Panc1 (cell line): ENCODE results near the gene BLTP1. TPM values are rescaled to one million over a fixed set of nuclear protein-coding genes. Genes with fewer than 3 reads are reported as not detected.

ENCODE experiments used
- ATAC-seq: fragments of 200-7000 bp; cut with Tn5 transposase; 2 replicates; pipeline ENCODE4 v1.9.1; 2020; ENCODE audit warnings: mild to moderate bottlenecking, moderate library complexity
- BruUV-seq: library from RNA; stranded (reverse); fragments of 400-500 nt; replicated peaks from 2 replicates; lab custom pipeline; 2021; lab: Mats Ljungman, UMichigan
- CTCF ChIA-PET: fragments of 300-600 bp; sonication (Branson Sonifier 250); formaldehyde crosslinking; loops from one replicate; lab custom pipeline; 2022; ENCODE audit warnings: antibody characterized with exemption; lab: Charles Lee
- POLR2A ChIA-PET: fragments of 300-600 bp; sonication (Branson Sonifier 250); formaldehyde crosslinking; loops from one replicate; lab custom pipeline; 2022; ENCODE audit warnings: antibody characterized with exemption; lab: Charles Lee
- DNase-seq: peaks from one replicate; pipeline ENCODE4 v3.0.0-alpha.2; 2010; ENCODE audit warnings: low read depth, low spot score
- H3K27ac ChIP-seq: 2 replicates; pipeline ENCODE4 v1.5.1; 2011; ENCODE audit warnings: mild to moderate bottlenecking, low read length, inconsistent platforms
- H3K27me3 ChIP-seq: fragments of 200-500 bp; sonication (Bioruptor generic); 2 replicates; pipeline ENCODE4 v1.6.0; 2014; ENCODE audit warnings: low read length, inconsistent platforms; ENCODE audit not compliant: control insufficient read depth, insufficient read depth
- H3K36me3 ChIP-seq: fragments of 200-500 bp; sonication (Bioruptor generic); 2 replicates; pipeline ENCODE4 v1.5.1; 2014; ENCODE audit warnings: inconsistent platforms, mild to moderate bottlenecking, low read length, moderate library complexity; ENCODE audit not compliant: control insufficient read depth, insufficient read depth
- H3K4me1 ChIP-seq: 2 replicates; pipeline ENCODE4 v1.5.1; 2011; ENCODE audit warnings: inconsistent platforms, mild to moderate bottlenecking, low read length, moderate library complexity; ENCODE audit not compliant: control insufficient read depth, insufficient read depth
- H3K4me3 ChIP-seq, 2 experiments: 2 replicates each; pipeline ENCODE4 v1.5.1; 2011 to 2012; ENCODE audit warnings: low read depth in 2 of 2, low read length in 2 of 2, mild to moderate bottlenecking in 2 of 2, inconsistent platforms in 1 of 2, moderate library complexity in 1 of 2
- H3K9me3 ChIP-seq: fragments of 200-500 bp; sonication (Bioruptor generic); 2 replicates; pipeline ENCODE4 v1.5.1; 2014; ENCODE audit warnings: low read depth, mild to moderate bottlenecking, inconsistent platforms, low read length, moderate library complexity; ENCODE audit not compliant: control insufficient read depth, insufficient read depth
- CTCF ChIP-seq: fragments of 450-650 bp; IDR thresholded peaks from 2 replicates; pipeline ENCODE4 v1.5.1; 2017; ENCODE audit warnings: mild to moderate bottlenecking
- POLR2AphosphoS5 ChIP-seq: IDR thresholded peaks from 2 replicates; pipeline ENCODE4 v1.6.1; 2012; ENCODE audit warnings: mild to moderate bottlenecking, low read depth, low read length, moderate library complexity
- REST ChIP-seq, 2 experiments: IDR thresholded peaks; 2 replicates each; pipeline ENCODE4 v1.6.1; 2011 to 2012; ENCODE audit warnings: low read depth in 2 of 2, control low read depth in 1 of 2, low read length in 1 of 2, mild to moderate bottlenecking in 1 of 2, moderate library complexity in 1 of 2; ENCODE audit not compliant: insufficient read depth in 1 of 2
- SIN3A ChIP-seq: IDR thresholded peaks from 2 replicates; pipeline ENCODE4 v1.6.1; 2012; ENCODE audit warnings: low read depth, mild to moderate bottlenecking, low read length, moderate library complexity, borderline replicate concordance; ENCODE audit not compliant: insufficient read depth
- TCF7L2 ChIP-seq: IDR thresholded peaks from 2 replicates; pipeline ENCODE4 v1.6.1; 2011; ENCODE audit warnings: mild to moderate bottlenecking, low read depth, low read length, inconsistent platforms
- in situ Hi-C: cut with HindIII; loops from 2 replicates; pipeline ENCODE4 v1.10.0; 2016; ENCODE audit warnings: low sequenced_read_pairs, low pct_unique_long_range_greater_than_20kb
- intact Hi-C: fragments of 100-400 bp; cut with micrococcal nuclease; formaldehyde crosslinking; loops from one replicate; pipeline ENCODE4 v1.10.0; 2022; ENCODE audit not compliant: unreplicated experiment
- total RNA-seq: library from RNA; stranded (reverse); gene quantifications from one replicate; pipeline ENCODE4 v1.2.1, GENCODE V29; 2021; ENCODE audit not compliant: unreplicated experiment

BLTP1 gene
- total RNA-seq, 1 experiment from 2014 or later = 24.5 TPM

- in situ Hi-C loops (no loop called here), intact Hi-C loops (no loop called here)
- Histone ChIP-seq H3K9me3 (no peaks in the 10 kb centered on the region), H3K27me3 (no peaks in the 10 kb centered on the region), H3K4me3 (no peak overlapping the region), H3K36me3 (no peaks in the 10 kb centered on the region), H3K27ac (no peak overlapping the region), H3K4me1 (no peaks in the 10 kb centered on the region)
- no peak for ATAC-seq
- ChIA-PET CTCF (no interaction called here), POLR2A (no interaction called here)
- DNase-seq = no peak
- BruUV-seq = no TSS peak
- no peak for TF ChIP-seq TCF7L2
- no peak for TF ChIP-seq POLR2AphosphoS5
- TF ChIP-seq CTCF = no peak
- TF ChIP-seq REST (IDR thresholded peaks at IDR 0.05; ENCODE audit: insufficient read depth in 1 of 2, low read depth in 2 of 2, low read length in 1 of 2) = no peak
- TF ChIP-seq SIN3A = no peak
Measured at GRCh38 chr4:122121593-122121992, 30.5 kb upstream of the BLTP1 start.

GRCh38 chr4:122122083-122122482, 30.0 kb upstream of the BLTP1 start:
- no peaks in the 10 kb centered on the region for H3K4me1 ChIP-seq
- no peaks in the 10 kb centered on the region for H3K36me3 ChIP-seq
- ChIA-PET CTCF (no interaction called here), POLR2A (no interaction called here)
- no peak for ATAC-seq
- TF ChIP-seq CTCF (no peak), REST (IDR thresholded peaks at IDR 0.05; ENCODE audit: insufficient read depth in 1 of 2, low read depth in 2 of 2, low read length in 1 of 2) (no peak), POLR2AphosphoS5 (no peak), SIN3A (no peak), TCF7L2 (no peak)
- H3K27me3 ChIP-seq = no peaks in the 10 kb centered on the region
- H3K27ac ChIP-seq = no peak overlapping the region
- no peak for DNase-seq
- in situ Hi-C loops (no loop called here), intact Hi-C loops (no loop called here)
- no peak overlapping the region for H3K4me3 ChIP-seq
- H3K9me3 ChIP-seq = no peaks in the 10 kb centered on the region
- BruUV-seq = no TSS peak
